ENCODE data around the gene LYPD6B. TPM values are rescaled to one million over a fixed set of nuclear protein-coding genes. Genes with fewer than 3 reads are reported as not detected.

Gene LYPD6B
- polyA plus RNA-seq, 1 of the 3 experiments (the other 2 are of a cell fraction): 18.2 TPM

GRCh38 chr2:149134335-149134923, 95.9 kb downstream of the LYPD6B start:
- no peaks in the 10 kb centered on the region for H3K79me2 ChIP-seq (ENCODE audit: insufficient read depth)
- CTCF ChIA-PET: no interaction called here
- DNase-seq: peak; percentile 3
- 0 out of 4 replicates have a peak, but pooled peaks cover 0 to 2% of the 10 kb centered on the region in 2 experiments for H3K4me1 ChIP-seq (ENCODE audit: control insufficient read depth in 1 of 2, insufficient read depth in 2 of 2, low read depth in 1 of 2, low read length in 1 of 2)
- POLR2A ChIA-PET: no interaction called here
- H3K4me3 ChIP-seq (ENCODE audit: low read depth in 2 of 2, low read length in 1 of 2): no peak overlapping the region
- no peaks in the 10 kb centered on the region for H3K27me3 ChIP-seq (ENCODE audit: insufficient read depth)
- no peaks in the 10 kb centered on the region for H3K9me2 ChIP-seq
- no peaks in the 10 kb centered on the region for H3K9me3 ChIP-seq
- WGBS (ENCODE audit: low lambda C conversion rate): 40% methylated on average over 5 of the region's 5 CpGs
- H4K20me1 ChIP-seq (ENCODE audit: insufficient read depth): no peaks in the 10 kb centered on the region
- no peak overlapping the region for H3K9ac ChIP-seq
- no peak overlapping the region for H3K27ac ChIP-seq (ENCODE audit: low read depth in 2 of 2, low read length in 1 of 2)
- no peaks in the 10 kb centered on the region for H3F3A ChIP-seq (replicated peaks; ENCODE audit: insufficient read depth)
- no peak overlapping the region for H2AFZ ChIP-seq (ENCODE audit: low read depth)
- no peak overlapping the region for H3K4me2 ChIP-seq
- H3K36me3 ChIP-seq (replicated peaks in 1 of 2; ENCODE audit: control insufficient read depth in 1 of 2, insufficient read depth in 2 of 2, low read length in 1 of 2): no peaks in the 10 kb centered on the region
- TF ChIP-seq EP300 (IDR thresholded peaks at IDR 0.05; ENCODE audit: borderline replicate concordance in 1 of 2, low read depth in 1 of 2, low read length in 1 of 2): peak in 1 of 2 experiments; percentile 31; a peak in 1 of 4 replicates
- TF ChIP-seq POLR2AphosphoS5 (IDR thresholded peaks at IDR 0.05; ENCODE audit: low read depth, low read length): no peak
- TF ChIP-seq, protein P1, sequence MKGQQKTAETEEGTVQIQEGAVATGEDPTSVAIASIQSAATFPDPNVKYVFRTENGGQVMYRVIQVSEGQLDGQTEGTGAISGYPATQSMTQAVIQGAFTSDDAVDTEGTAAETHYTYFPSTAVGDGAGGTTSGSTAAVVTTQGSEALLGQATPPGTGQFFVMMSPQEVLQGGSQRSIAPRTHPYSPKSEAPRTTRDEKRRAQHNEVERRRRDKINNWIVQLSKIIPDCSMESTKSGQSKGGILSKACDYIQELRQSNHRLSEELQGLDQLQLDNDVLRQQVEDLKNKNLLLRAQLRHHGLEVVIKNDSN (IDR thresholded peaks at IDR 0.05; ENCODE audit: borderline replicate concordance, low read depth): no peak
- TF ChIP-seq FOSL2 (IDR thresholded peaks at IDR 0.05; ENCODE audit: borderline replicate concordance, low read depth): no peak
- no peak for TF ChIP-seq USF2 (IDR thresholded peaks at IDR 0.05; ENCODE audit: borderline replicate concordance, low read depth, low read length)
- TF ChIP-seq SMC3 (IDR thresholded peaks at IDR 0.05; ENCODE audit: low read depth, low read length): no peak
- TF ChIP-seq IRF3 (IDR thresholded peaks at IDR 0.05; ENCODE audit: low read depth, low read length): no peak
- TF ChIP-seq MXI1 (IDR thresholded peaks at IDR 0.05; ENCODE audit: low read depth, low read length): no peak
- TF ChIP-seq, protein P2, sequence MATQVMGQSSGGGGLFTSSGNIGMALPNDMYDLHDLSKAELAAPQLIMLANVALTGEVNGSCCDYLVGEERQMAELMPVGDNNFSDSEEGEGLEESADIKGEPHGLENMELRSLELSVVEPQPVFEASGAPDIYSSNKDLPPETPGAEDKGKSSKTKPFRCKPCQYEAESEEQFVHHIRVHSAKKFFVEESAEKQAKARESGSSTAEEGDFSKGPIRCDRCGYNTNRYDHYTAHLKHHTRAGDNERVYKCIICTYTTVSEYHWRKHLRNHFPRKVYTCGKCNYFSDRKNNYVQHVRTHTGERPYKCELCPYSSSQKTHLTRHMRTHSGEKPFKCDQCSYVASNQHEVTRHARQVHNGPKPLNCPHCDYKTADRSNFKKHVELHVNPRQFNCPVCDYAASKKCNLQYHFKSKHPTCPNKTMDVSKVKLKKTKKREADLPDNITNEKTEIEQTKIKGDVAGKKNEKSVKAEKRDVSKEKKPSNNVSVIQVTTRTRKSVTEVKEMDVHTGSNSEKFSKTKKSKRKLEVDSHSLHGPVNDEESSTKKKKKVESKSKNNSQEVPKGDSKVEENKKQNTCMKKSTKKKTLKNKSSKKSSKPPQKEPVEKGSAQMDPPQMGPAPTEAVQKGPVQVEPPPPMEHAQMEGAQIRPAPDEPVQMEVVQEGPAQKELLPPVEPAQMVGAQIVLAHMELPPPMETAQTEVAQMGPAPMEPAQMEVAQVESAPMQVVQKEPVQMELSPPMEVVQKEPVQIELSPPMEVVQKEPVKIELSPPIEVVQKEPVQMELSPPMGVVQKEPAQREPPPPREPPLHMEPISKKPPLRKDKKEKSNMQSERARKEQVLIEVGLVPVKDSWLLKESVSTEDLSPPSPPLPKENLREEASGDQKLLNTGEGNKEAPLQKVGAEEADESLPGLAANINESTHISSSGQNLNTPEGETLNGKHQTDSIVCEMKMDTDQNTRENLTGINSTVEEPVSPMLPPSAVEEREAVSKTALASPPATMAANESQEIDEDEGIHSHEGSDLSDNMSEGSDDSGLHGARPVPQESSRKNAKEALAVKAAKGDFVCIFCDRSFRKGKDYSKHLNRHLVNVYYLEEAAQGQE (IDR thresholded peaks at IDR 0.05; ENCODE audit: low read depth, low read length): no peak
- TF ChIP-seq GATA2 (CRISPR knock-in tag; IDR thresholded peaks at IDR 0.05): no peak
- peak; percentile 81 for TF ChIP-seq NFIC (IDR thresholded peaks at IDR 0.05; ENCODE audit: borderline replicate concordance)
- TF ChIP-seq, protein P3, sequence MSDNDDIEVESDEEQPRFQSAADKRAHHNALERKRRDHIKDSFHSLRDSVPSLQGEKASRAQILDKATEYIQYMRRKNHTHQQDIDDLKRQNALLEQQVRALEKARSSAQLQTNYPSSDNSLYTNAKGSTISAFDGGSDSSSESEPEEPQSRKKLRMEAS (IDR thresholded peaks at IDR 0.05; ENCODE audit: low read depth): no peak
- TF ChIP-seq MEF2A (IDR thresholded peaks at IDR 0.05; ENCODE audit: borderline replicate concordance, low read depth): no peak
- no peak for TF ChIP-seq FOXJ3 (CRISPR knock-in tag; IDR thresholded peaks at IDR 0.05)
- no peak for TF ChIP-seq YY1 (IDR thresholded peaks at IDR 0.05; ENCODE audit: low read depth)
- no peak for TF ChIP-seq SIN3A (IDR thresholded peaks at IDR 0.05; ENCODE audit: borderline replicate concordance, low read depth, low read length)
- no peak for TF ChIP-seq FOXM1 (IDR thresholded peaks at IDR 0.05; ENCODE audit: low read depth)
- TF ChIP-seq GABPA (IDR thresholded peaks at IDR 0.05; ENCODE audit: low read depth): no peak
- TF ChIP-seq RFX5 (IDR thresholded peaks at IDR 0.05; ENCODE audit: low read length): no peak
- peak; percentile 87 for TF ChIP-seq PBX3 (IDR thresholded peaks at IDR 0.05)
- TF ChIP-seq, protein P4, sequence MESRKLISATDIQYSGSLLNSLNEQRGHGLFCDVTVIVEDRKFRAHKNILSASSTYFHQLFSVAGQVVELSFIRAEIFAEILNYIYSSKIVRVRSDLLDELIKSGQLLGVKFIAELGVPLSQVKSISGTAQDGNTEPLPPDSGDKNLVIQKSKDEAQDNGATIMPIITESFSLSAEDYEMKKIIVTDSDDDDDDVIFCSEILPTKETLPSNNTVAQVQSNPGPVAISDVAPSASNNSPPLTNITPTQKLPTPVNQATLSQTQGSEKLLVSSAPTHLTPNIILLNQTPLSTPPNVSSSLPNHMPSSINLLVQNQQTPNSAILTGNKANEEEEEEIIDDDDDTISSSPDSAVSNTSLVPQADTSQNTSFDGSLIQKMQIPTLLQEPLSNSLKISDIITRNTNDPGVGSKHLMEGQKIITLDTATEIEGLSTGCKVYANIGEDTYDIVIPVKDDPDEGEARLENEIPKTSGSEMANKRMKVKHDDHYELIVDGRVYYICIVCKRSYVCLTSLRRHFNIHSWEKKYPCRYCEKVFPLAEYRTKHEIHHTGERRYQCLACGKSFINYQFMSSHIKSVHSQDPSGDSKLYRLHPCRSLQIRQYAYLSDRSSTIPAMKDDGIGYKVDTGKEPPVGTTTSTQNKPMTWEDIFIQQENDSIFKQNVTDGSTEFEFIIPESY (IDR thresholded peaks at IDR 0.05; ENCODE audit: borderline replicate concordance, low read depth): no peak
- no peak for TF ChIP-seq TAF1 (IDR thresholded peaks at IDR 0.05; ENCODE audit: borderline replicate concordance, low read depth, low read length)

Data from SK-N-SH (cell line).